ENCODE measurements around the gene ME2.

ME2 gene

DNA sequence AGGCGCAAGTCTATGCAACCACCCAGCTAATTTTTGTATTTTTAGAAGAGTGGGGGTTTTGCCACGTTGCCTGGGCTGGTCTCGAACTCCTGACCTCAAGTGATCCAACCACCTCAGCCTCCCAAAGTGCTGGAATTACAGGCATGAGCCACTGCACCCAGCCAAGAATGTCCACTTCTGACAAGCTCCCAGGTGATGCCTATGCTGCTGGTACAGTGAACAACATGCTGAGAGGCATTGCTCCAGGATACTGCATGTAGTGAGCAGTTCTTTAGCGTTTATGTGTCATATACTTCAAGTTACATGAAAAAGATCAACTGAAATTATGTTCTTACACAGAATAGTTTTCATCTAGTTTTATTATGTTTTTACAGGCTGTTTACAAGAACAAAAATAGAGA lies 71.7 kb downstream of the ME2 start:
- no peaks in the 10 kb centered on the region for H3K79me2 ChIP-seq (ENCODE audit: control insufficient read depth, low read length)
- no peaks in the 10 kb centered on the region for H3K27me3 ChIP-seq (ENCODE audit: control insufficient read depth, low read length)
- H3K9me3 ChIP-seq (ENCODE audit: control insufficient read depth, insufficient read depth, low read length), result no peaks in the 10 kb centered on the region
- H4K20me1 ChIP-seq (ENCODE audit: control insufficient read depth, insufficient read depth, low read depth, low read length), result no peaks in the 10 kb centered on the region
- H3K27ac ChIP-seq (ENCODE audit: low read depth, low read length), result no peak overlapping the region
- H3K4me2 ChIP-seq (ENCODE audit: low read length), result no peak overlapping the region
- no peak overlapping the region for H3K4me3 ChIP-seq (ENCODE audit: low read length)
- H3K4me1 ChIP-seq (ENCODE audit: control insufficient read depth, low read length), result no peaks in the 10 kb centered on the region
- H3F3A ChIP-seq (ENCODE audit: control insufficient read depth, insufficient read depth), result peaks cover 2% of the 10 kb centered on the region; the same call in 1 of the 2 replicates
- H3K36me3 ChIP-seq (ENCODE audit: control insufficient read depth, low read length), result peaks cover 16% of the 10 kb centered on the region
- no peaks in the 10 kb centered on the region for H3K9me2 ChIP-seq (replicated peaks; ENCODE audit: control insufficient read depth, low read length)
- TF ChIP-seq EZH2phosphoT487 (IDR thresholded peaks at IDR 0.05; ENCODE audit: borderline replicate concordance, low read length), result no peak
- TF ChIP-seq CTCF (IDR thresholded peaks at IDR 0.05; ENCODE audit: low read depth, low read length, poor library complexity, severe bottlenecking), result no peak

DNA sequence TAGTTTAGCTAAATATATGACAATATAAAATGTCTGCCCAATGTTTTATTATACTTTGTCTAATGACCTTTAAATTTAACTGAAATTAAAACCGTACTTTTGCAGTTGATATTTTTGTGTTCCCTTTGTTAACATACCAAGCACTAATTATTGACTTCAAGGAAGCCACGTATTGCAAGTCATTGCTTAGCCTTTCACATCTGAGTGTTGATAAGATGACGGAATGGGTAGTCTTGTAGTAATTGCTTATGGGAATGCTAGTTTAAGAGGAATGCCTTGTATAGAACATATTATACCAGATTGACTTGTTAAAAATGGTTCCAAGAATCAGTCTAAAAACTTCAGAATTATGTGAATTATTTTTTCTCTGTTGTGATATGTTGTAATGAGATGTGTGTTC lies 74.9 kb downstream of the ME2 start:
- H3K79me2 ChIP-seq (ENCODE audit: control insufficient read depth, low read length), result no peaks in the 10 kb centered on the region
- H3K27ac ChIP-seq (ENCODE audit: low read depth, low read length), result no peak overlapping the region
- H3K4me3 ChIP-seq (ENCODE audit: low read length), result no peak overlapping the region
- no peaks in the 10 kb centered on the region for H4K20me1 ChIP-seq (ENCODE audit: control insufficient read depth, insufficient read depth, low read depth, low read length)
- H3K4me1 ChIP-seq (ENCODE audit: control insufficient read depth, low read length), result no peaks in the 10 kb centered on the region
- H3K27me3 ChIP-seq (ENCODE audit: control insufficient read depth, low read length), result no peaks in the 10 kb centered on the region
- no peak overlapping the region for H3K4me2 ChIP-seq (ENCODE audit: low read length)
- H3K9me3 ChIP-seq (ENCODE audit: control insufficient read depth, insufficient read depth, low read length), result no peaks in the 10 kb centered on the region
- no peaks in the 10 kb centered on the region for H3K9me2 ChIP-seq (replicated peaks; ENCODE audit: control insufficient read depth, low read length)
- H3F3A ChIP-seq (ENCODE audit: control insufficient read depth, insufficient read depth), result peaks cover 2% of the 10 kb centered on the region; the same call in 1 of the 2 replicates
- no peaks in the 10 kb centered on the region for H3K36me3 ChIP-seq (ENCODE audit: control insufficient read depth, low read length)
- no peak for TF ChIP-seq EZH2phosphoT487 (IDR thresholded peaks at IDR 0.05; ENCODE audit: borderline replicate concordance, low read length)

DNA sequence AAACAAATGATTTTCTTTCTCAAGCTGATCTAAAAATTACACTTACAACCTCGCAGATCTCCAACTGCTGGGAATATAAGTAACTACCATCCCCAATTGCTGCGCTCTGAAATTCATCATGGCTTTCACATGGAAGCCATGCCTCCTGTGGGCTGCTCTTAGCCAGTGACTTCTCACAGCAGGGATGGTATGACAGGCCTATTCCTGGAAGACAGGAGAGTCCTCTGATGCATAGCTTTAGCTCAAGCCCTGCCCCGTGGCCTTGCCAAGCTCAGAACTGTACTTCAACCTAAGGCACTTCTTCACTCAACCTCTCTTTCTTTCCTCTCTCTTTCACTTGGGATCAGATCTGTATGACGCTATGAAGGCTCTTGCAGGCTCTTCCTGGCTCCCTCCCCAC lies 76.3 kb downstream of the ME2 start:
- TF ChIP-seq EZH2phosphoT487 (IDR thresholded peaks at IDR 0.05; ENCODE audit: borderline replicate concordance, low read length), result no peak
- Histone ChIP-seq H4K20me1 (ENCODE audit: control insufficient read depth, insufficient read depth, low read depth, low read length) (no peaks in the 10 kb centered on the region), H3K27ac (ENCODE audit: low read depth, low read length) (no peak overlapping the region), H3K9me2 (replicated peaks; ENCODE audit: control insufficient read depth, low read length) (no peaks in the 10 kb centered on the region), H3K79me2 (ENCODE audit: control insufficient read depth, low read length) (no peaks in the 10 kb centered on the region), H3K9me3 (ENCODE audit: control insufficient read depth, insufficient read depth, low read length) (no peaks in the 10 kb centered on the region), H3K36me3 (ENCODE audit: control insufficient read depth, low read length) (no peaks in the 10 kb centered on the region), H3F3A (ENCODE audit: control insufficient read depth, insufficient read depth) (peaks cover 2% of the 10 kb centered on the region; the same call in 1 of the 2 replicates), H3K4me2 (ENCODE audit: low read length) (no peak overlapping the region), H3K4me3 (ENCODE audit: low read length) (no peak overlapping the region), H3K27me3 (ENCODE audit: control insufficient read depth, low read length) (no peaks in the 10 kb centered on the region), H3K4me1 (ENCODE audit: control insufficient read depth, low read length) (no peaks in the 10 kb centered on the region)

DNA sequence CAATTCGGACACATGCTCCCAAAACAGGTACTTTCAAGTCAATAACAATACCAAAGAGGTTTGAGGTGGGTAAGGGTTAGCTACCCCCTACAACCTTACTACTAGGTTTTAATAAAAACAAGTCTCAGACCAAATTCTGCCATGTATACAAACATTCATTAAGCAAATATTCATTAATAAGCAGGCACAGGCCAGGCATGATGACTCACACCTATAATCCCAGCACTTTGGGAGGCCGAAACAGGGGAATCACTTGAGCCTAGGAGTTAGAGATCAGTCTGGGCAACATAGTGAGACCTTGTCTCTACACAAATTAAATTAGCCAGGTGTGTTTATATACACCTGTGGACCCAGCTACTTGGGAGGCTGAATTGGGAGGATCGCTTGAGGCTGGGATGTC lies 77.2 kb downstream of the ME2 start:
- Histone ChIP-seq H3K79me2 (ENCODE audit: control insufficient read depth, low read length) (no peaks in the 10 kb centered on the region), H3K27me3 (ENCODE audit: control insufficient read depth, low read length) (no peaks in the 10 kb centered on the region), H3K36me3 (ENCODE audit: control insufficient read depth, low read length) (no peaks in the 10 kb centered on the region), H3F3A (ENCODE audit: control insufficient read depth, insufficient read depth) (peaks cover 2% of the 10 kb centered on the region; the same call in 1 of the 2 replicates), H3K4me1 (ENCODE audit: control insufficient read depth, low read length) (no peaks in the 10 kb centered on the region), H4K20me1 (ENCODE audit: control insufficient read depth, insufficient read depth, low read depth, low read length) (no peaks in the 10 kb centered on the region), H3K4me3 (ENCODE audit: low read length) (no peak overlapping the region), H3K9me2 (replicated peaks; ENCODE audit: control insufficient read depth, low read length) (no peaks in the 10 kb centered on the region), H3K9me3 (ENCODE audit: control insufficient read depth, insufficient read depth, low read length) (no peaks in the 10 kb centered on the region), H3K27ac (ENCODE audit: low read depth, low read length) (no peak overlapping the region), H3K4me2 (ENCODE audit: low read length) (no peak overlapping the region)
- TF ChIP-seq EZH2phosphoT487 (IDR thresholded peaks at IDR 0.05; ENCODE audit: borderline replicate concordance, low read length) (no peak), CTCF (IDR thresholded peaks at IDR 0.05; ENCODE audit: low read depth, low read length, poor library complexity, severe bottlenecking) (no peak)
